HG02763 (cell line): ENCODE measurements around the gene IFITM1.
A peak's percentile ranks its signal among the peaks of the same experiment; 100 is the strongest.
"Not testable (repeated sequence)": the region's sequence is repeated elsewhere in the genome, so short reads cannot be mapped to it uniquely, and the experiment has no call there.

Experiments
- ATAC-seq: cut with Tn5 transposase; IDR thresholded peaks from one replicate; pipeline ENCODE4 v1.9.1; 2021; ENCODE audit warnings: mild to moderate bottlenecking, moderate library complexity; ENCODE audit not compliant: unreplicated experiment

IFITM1 gene

DNA sequence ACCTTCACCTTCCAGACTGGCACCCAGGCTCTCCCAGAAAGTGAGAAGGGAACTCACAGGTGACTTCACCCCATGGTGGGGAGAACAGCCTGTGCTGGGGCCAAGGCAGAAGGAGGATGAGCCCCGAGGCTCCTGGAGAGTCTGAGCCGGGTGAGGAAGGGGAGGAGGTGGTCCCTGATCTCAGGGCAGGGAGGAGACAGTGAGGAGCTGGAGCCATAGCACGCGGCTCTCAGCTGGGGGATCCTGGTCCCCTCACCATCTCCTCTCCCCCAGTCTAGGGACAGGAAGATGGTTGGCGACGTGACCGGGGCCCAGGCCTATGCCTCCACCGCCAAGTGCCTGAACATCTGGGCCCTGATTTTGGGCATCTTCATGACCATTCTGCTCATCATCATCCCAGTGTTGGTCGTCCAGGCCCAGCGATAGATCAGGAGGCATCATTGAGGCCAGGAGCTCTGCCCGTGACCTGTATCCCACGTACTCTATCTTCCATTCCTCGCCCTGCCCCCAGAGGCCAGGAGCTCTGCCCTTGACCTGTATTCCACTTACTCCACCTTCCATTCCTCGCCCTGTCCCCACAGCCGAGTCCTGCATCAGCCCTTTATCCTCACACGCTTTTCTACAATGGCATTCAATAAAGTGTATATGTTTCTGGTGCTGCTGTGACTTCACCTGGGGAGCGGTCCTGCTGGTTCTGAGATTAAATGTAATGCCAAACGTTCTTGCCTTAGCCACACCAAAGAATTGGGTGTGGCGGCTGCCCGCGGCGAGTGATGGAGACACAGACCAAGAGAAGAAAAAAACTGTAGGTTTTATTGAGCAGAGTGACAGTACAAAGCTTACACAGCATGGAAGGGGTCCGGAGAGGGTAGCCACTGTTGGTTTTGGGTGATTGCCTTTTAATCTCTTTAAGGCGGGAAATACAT is 4.8 kb upstream of the IFITM1 start:
- ATAC-seq: not testable (repeated sequence)

DNA sequence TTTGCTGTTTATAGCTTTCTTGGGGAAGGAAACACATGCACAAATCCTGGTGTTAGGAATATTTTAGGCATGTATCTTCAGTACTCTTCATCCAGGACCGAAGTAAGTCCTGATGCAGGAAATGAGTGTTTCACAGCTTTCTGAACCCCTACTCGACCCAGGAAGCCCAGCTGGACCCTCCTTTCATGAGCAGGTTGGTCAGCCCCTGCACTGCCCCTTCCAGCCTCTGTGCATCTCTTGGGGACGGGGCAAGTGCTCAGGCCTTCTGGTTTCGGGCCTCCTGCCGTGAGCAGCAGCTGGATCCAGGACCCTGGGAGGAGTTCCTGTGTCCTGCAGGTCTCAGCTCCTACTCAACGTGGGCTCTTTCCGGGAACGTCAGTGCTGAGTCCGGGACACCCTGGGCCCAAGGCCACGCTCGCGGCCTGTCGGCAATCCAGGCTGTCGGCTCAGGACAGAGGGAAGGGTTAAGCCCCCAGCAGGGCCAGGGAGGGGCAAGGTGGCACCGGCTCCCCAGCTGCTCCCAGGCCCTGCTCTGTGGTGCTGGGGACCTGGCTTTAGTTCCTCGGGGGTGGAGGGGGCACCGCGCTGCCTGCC is 3.8 kb upstream of the IFITM1 start:
- ATAC-seq: not testable (repeated sequence)

DNA sequence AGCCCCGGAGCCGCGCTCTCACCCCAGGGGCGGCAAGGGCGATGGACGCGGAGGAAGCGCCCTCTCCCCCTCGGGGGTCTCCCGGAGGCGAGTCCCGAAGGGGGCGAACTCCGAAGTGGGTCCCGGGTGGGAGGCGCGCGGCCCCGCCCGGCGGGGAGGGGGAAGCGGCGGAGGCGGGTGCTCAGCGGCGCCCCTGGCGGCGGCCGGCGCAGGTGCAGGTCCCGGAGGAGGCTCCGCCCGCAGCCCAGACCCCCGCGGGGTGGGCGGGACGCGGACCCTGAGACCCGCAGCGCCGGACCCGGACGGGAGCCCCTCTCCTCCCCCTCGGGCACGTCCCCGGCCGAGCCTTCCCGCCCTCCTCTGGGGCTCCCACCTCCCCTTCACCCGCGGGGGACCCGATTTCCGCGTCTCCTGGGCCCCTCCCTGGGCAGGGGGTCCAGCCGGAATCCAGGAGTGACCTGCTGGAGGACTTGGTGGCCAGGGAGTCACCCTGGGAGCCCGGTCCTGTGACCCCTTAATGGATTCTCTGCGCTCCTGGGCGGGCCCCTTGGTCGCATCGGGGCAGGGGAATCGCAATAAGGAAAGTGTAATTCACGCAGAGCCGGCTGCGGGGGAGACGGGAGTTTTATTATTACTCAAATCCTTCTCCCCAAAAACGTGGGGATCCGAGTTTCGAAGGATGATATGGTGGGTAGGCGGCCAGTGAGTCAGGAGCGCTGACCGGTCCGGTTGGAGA is 2.7 kb upstream of the IFITM1 start:
- ATAC-seq: peak; percentile 28

DNA sequence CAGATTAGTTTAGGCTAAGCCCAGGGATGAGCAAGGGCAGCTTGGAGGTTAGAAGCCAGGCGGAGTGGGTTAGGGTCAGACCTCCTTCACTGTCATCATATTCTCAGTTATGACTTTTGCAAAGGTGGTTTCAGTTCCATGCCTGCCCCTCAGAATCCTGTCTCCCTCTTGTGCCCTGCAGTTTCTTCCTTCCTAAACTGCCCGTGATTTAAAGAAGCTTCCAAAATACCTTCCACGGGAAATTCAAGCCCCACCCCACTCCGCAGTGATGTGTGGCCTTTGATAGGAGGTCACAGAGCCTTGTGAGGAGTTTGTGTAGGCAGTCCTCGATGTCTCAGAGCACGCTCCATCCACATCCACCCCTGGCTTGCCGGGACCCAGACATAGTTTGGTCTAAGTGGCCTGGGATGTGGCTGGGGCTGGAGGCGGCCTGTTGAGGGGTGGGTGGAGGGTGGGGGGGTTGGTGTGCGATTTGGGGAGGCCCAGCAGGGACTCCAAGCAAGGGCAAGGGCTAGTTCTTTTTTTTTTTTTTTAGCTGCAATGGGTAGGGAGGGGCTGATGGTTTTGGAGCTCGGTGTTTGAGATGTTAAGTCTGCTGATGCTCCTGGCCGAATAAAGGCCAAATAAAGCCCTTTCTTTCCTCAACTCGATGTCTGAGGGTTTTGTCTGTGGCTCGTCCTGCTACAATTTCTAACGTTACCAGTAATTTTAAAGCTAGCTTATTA is 1.6 kb upstream of the IFITM1 start:
- no peak for ATAC-seq

DNA sequence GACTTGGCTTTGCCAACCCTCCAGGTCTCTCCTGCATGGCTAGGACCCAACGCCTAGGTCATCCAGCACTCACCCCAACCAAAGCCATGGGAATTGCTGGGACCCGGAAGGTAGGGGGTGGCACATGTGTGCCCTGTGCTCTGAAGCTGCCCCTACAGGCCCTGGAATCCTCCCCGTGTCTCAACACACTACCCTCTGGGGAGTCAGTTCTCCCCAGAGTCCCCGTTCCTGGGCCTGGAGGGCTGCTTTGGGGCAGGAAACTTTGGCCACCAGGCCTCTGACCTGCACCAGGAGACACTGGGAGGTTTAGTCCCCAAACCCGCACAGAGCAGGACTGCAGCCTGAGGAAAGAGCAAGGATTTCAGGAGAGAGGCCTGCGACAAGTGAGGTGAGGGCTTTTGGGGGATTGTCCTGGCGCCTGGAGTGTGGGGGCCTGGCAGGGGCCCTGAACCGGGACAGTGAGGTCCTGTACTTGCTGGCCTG is 495 bp upstream of the IFITM1 start:
- peak; percentile 2 for ATAC-seq

DNA sequence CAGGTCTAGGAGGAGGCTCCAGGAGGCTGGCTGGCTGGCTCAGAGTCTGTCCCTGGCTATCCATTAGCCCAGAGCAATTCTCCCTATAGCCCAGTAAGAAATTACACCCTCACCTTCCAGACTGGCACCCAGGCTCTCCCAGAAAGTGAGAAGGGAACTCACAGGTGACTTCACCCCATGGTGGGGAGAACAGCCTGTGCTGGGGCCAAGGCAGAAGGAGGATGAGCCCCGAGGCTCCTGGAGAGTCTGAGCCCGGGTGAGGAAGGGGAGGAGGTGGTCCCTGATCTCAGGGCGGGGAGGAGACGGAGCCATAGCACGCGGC is 675 bp downstream of the IFITM1 start:
- not testable (repeated sequence) for ATAC-seq

DNA sequence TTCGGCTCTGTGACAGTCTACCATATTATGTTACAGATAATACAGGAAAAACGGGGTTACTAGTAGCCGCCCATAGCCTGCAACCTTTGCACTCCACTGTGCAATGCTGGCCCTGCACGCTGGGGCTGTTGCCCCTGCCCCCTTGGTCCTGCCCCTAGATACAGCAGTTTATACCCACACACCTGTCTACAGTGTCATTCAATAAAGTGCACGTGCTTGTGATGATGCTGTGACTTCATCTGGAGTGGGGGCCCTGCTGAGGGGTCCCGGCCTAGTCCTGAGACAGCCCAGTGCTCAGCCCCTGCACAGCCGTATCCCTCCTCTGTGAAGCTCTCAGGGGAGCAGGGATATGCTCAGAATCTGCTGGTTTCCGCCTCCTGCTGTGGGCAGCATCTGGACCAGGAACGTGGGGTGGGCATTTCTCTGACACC is 1.2 kb downstream of the IFITM1 start:
- no peak for ATAC-seq

DNA sequence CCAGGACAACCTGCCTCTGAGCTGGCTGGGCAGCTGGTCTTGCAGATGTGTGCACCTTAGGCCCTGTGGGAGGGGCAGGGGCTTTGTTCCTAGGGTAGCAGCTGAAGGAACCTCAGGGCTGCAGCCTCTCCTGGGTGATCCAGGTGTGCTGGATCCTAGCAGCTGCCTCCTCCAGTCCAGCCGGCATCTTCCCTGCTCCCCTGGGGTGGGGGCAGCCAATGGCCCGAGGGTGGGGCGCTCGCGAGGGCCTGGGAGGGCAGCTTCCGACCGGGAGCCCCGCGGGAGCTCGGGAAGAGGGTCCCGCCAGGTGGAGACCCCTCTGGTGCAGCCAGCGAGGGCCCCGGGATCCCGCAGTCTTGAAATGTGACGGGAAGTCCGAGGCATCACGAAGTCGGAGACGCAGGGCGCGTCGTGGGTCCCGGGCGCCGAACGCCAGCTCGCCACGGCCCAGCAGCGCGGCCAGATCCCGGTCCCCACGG is 1.7 kb downstream of the IFITM1 start:
- ATAC-seq: no peak

DNA sequence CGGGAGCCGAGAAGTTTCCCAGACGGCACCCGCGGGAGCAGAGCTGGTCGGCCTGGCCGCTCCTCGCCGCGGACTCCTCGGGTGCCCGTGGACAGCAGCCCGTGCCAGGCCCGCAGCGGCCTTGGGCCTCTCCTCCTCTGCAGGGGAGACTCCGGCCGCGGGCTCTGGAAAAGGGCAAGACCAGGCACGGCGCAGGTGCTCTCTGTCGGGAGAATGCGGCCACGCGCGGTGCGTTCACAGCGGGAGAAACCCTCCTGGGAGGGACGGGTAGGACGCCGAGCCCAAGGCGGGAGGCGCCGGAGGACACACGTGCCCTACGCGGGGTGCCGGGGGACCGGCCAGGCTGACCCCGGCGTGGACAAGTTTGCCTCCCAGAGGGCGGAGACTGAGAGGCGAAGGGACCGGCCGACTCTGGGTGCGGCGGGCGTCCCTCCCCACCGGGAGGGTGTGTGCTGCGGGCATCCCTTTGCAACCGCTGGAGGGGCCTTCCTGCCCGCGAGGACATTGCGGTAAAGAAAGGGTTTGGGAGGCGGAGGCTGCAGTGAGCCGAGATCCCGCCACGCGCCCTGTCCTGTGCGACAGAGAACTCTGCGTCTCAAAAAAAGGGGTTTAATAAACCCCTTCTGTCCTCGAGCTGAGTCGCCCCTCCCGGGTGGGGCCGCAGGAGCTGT is 2.3 kb downstream of the IFITM1 start:
- no peak for ATAC-seq

DNA sequence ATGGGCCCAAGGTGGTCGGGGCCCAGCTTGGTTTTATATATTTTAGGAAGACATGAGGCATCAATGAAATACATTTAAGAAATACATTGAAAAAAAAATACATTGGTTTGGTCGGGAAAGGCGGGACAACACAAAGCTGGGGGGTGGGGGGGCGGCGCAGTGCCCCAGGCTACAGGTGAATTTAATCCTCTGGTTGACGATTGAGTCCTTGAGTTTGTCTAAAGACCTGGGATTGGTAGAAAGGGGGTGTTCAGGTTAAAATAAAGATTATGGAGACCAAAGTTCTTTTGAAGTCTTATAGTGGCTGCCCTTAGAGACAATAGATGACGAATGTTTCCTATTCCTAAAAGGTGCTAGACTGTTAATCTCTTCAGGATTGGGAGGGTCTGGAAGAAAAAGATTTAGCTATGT is 3.1 kb downstream of the IFITM1 start:
- ATAC-seq: no peak

DNA sequence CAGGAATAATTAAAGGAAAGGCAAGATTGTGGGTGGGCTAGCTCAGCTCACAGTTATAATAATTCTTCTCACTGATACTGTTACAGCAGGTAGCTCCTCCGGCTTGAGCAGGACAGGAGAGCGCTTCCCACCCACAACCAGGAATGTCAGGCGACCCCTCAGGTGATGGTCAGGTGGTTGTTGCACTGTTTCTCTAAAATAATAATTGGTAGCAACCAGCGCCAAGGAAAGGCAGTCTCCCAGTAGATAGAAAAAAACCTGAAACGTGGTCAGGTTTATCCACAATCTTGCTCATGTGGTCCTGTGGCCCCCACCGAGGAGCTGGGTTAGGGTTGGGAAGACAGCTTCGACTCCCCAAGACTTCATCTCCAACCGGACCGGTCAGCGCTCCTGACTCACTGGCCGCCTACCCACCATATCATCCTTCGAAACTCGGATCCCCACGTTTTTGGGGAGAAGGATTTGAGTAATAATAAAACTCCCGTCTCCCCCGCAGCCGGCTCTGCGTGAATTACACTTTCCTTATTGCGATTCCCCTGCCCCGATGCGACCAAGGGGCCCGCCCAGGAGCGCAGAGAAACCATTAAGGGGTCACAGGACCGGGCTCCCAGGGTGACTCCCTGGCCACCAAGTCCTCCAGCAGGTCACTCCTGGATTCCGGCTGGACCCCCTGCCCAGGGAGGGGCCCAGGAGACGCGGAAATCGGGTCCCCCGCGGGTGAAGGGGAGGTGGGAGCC is 4.0 kb downstream of the IFITM1 start:
- not testable (repeated sequence) for ATAC-seq

DNA sequence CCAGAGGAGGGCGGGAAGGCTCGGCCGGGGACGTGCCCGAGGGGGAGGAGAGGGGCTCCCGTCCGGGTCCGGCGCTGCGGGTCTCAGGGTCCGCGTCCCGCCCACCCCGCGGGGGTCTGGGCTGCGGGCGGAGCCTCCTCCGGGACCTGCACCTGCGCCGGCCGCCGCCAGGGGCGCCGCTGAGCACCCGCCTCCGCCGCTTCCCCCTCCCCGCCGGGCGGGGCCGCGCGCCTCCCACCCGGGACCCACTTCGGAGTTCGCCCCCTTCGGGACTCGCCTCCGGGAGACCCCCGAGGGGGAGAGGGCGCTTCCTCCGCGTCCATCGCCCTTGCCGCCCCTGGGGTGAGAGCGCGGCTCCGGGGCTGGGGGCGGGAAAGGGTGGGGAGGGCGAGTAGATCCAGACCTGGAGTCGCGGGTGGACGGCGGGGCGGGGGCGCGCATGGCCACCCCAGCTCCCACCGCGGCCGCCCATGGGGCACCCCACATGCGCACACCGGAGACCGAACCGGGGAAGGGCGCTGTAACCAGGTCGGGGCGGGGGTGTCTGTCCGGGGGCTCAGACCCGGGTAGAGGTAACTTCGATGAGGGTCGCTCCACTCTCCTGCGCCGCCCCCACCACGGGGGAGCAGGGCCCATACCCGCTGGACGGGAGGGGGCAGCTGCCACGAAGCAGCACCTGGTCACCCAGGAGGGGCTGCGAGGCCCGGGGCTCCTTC is 4.7 kb downstream of the IFITM1 start:
- ATAC-seq: peak; percentile 56

DNA sequence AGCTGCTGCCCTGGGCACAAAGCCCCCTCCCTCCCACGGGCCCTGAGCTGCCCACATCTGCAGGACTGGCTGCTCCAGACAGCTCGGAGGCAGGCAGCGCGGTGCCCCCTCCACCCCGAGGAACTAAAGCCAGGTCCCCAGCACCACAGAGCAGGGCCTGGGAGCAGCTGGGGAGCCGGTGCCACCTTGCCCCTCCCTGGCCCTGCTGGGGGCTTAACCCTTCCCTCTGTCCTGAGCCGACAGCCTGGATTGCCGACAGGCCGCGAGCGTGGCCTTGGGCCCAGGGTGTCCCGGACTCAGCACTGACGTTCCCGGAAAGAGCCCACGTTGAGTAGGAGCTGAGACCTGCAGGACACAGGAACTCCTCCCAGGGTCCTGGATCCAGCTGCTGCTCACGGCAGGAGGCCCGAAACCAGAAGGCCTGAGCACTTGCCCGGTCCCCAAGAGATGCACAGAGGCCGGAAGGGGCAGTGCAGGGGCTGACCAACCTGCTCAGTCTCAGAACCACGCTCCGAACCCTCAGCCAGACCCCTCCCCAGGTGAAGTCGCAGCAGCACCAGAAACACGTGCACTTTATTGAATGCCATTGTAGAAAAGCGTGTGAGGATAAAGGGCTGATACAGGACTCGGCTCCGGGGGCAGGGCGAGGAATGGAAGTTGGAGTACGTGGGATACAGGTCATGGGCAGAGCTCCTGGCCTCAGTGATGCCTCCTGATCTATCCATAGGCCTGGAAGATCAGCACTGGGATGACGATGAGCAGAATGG is 5.5 kb downstream of the IFITM1 start:
- ATAC-seq: not testable (repeated sequence)

DNA sequence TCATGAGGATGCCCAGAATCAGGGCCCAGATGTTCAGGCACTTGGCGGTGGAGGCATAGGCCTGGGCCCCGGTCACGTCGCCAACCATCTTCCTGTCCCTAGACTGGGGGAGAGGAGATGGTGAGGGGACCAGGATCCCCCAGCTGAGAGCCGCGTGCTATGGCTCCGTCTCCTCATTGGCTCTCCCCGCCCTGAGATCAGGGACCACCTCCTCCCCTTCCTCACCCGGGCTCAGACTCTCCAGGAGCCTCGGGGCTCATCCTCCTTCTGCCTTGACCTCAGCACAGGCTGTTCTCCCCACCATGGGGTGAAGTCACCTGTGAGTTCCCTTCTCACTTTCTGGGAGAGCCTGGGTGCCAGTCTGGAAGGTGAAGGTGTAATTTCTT is 6.0 kb downstream of the IFITM1 start:
- not testable (repeated sequence) for ATAC-seq

DNA sequence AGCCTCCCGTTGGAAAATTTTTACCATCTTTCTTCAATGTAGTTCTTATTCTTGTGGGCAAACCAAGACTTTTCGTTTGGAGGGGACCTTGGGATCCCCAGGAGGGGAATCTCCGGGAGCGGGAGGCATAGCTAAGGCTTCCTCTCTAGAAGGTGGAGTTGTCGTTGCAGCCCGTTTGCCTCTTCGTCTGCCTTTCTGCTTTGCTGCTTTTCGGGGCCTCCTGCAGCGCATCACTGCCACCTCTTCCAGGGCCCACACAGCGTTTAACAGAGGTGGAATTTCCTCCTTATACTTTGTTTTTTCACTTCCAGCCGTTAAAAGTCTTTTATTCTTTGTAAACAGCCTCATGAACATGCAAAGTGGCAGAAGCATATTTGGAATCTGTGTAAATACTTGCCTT is 10.3 kb downstream of the IFITM1 start:
- no peak for ATAC-seq

DNA sequence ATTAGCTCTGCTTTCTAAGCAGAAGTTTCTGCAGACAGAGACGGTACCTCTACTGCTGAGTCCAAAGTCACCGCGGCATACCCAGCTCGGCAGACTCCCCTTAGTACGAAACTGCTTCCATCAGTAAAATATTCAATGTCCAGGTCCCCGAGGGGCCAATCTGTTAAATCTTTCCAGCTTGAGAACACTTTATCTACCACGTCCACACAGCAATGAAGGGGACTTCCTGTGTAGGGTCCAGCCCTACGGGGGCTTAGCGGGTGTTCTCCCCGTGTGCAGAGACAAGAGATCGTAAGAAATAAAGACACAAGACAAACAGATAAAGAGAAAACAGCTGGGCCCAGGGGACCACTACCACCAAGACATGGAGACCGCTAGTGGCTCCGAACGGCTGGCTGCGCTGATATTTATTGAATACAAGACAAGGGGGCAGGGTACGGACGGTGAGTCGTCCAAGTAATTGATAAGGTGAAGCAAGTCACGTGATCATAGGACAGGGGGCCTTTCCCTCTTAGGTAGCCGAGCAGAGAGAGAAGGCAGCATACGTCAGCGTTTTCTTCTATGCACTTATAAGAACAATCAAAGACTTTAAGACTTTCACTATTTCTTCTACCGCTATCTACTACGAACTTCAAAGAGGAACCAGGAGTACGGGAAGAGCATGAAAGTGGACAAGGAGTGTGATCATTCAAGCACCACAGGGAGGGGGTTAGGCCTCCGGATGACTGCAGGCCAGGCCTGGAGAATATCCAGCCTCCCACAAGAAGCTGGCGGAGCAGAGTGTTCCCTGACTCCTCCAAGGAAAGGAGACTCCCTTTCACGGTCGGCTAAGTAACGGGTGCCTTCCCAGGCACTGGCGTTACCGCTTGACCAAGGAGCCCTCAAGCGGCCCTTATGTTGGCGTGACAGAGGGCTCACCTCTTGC is 11.0 kb downstream of the IFITM1 start:
- ATAC-seq: not testable (repeated sequence)
